DMS 273 treated with DMSO at 0.1 percent for 48 hours (cell line): ENCODE measurements around the gene TM2D1.
"Not testable (repeated sequence)": the region's sequence is repeated elsewhere in the genome, so short reads cannot be mapped to it uniquely, and the experiment has no call there.

ENCODE experiments used
- DNase-seq: peaks from one replicate; lab custom pipeline; 2025; lab: John Stamatoyannopoulos, UW

The TM2D1 gene

GRCh38 chr1:61724813-61725694 lies at the start of gene TM2D1:
TSS of gene TM2D1 (minus strand) at chr1:61725141. CDS start at chr1:61725120, 21 bp downstream.
- peak; percentile 81 for DNase-seq

GRCh38 chr1:61770131-61770530 lies 45.2 kb upstream of the TM2D1 start:
- no peak for DNase-seq

DNA sequence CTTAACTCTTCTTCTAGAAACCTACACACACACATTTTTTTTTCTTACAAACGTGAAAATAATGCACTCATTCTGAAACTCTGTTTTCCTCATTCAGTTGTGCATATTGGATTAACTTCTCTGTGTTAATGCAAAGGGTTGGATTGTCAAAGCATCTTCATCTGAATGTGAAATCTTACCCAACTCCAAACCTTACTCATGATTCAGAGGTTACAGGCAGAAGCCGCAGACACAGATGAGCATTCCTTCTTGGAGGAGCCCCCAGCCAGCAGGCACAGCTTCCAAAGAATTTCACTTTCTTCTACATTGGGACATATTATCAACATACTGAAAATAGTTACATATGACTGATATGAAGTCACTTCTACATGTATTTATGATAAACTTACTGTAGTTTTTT lies 33.0 kb upstream of the TM2D1 start:
- DNase-seq = no peak

DNA sequence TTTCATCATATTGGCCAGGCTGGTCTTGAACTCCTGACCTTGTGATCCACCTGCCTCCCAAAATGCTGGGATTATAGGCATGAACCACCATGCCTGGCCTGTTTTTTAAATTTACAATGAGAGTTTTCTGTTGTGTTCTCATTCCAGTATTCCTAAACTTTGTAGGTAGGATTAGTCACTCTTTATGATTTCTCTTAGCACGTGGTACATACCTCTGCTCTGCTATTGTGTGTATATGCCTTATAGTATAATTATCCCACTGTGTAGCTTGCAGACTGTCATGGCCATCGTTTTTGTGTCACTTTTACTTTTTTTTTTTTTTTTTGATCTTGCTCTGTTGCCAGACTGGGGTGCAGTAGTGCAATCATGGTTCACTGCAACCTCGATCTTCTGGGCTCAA lies 31.8 kb upstream of the TM2D1 start:
- no peak for DNase-seq

DNA sequence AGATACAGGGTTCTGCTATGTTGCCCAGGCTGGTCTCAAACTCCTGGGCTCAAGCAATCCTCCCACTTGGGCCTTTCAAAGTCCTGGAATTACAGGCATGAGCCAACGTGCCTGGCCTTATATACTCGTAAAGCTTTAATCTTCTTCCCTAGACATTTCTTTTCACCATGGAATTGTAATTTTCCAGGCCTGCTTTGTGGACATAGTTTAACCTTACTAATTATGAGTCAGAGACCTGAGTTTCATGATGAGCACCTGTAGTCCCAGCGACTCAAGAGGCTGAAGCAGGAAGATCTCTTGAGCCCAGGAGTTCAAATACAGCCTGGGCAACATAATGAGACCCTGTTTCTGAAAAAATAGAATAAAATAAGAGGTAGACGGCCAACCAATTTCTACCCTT lies 29.6 kb upstream of the TM2D1 start:
- DNase-seq = no peak

- DNase-seq = no peak
Measured at GRCh38 chr1:61753998-61754508, 29.1 kb upstream of the TM2D1 start.

GRCh38 chr1:61752921-61753389 lies 28.0 kb upstream of the TM2D1 start:
- DNase-seq = no peak

DNA sequence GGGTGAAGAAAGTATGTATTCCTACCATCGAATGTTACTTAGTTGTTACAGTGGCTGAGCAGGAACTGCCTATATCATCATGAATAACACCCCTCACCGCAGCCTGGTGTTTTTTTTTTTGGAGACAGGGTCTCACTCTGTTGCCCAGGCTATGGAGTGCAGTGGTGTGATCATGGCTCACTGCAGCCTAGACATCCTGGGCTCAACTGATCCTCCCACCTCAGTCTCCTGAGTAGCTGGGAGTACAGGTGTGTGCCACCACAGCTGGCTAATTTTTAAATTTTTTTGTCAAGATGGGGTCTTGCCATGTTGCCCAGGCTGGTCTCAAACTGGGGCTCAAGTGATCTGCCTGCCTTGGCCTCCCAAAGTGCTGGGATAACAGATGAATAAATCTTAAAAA lies 24.6 kb upstream of the TM2D1 start:
- DNase-seq = no peak

GRCh38 chr1:61748566-61748965 lies 23.6 kb upstream of the TM2D1 start:
- DNase-seq = no peak

DNA sequence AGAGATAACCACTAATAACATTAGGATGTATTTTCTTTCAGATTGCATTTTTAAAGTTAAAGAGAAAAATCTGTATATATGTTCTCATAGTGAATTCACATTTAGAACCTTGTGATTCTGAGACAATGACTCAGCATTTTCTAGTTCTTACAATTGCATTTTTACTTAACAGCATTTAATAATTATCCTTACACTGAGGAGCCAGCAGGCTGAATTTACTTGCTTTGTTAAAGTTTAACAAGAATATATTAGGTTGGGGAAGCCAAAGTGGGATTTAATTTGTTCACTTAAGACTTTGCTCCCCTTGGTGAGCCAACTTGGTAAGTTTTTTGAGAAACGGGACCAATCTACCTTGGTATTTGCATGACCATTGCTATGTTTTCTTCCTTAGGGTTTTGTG lies 21.9 kb upstream of the TM2D1 start:
- DNase-seq = no peak

DNA sequence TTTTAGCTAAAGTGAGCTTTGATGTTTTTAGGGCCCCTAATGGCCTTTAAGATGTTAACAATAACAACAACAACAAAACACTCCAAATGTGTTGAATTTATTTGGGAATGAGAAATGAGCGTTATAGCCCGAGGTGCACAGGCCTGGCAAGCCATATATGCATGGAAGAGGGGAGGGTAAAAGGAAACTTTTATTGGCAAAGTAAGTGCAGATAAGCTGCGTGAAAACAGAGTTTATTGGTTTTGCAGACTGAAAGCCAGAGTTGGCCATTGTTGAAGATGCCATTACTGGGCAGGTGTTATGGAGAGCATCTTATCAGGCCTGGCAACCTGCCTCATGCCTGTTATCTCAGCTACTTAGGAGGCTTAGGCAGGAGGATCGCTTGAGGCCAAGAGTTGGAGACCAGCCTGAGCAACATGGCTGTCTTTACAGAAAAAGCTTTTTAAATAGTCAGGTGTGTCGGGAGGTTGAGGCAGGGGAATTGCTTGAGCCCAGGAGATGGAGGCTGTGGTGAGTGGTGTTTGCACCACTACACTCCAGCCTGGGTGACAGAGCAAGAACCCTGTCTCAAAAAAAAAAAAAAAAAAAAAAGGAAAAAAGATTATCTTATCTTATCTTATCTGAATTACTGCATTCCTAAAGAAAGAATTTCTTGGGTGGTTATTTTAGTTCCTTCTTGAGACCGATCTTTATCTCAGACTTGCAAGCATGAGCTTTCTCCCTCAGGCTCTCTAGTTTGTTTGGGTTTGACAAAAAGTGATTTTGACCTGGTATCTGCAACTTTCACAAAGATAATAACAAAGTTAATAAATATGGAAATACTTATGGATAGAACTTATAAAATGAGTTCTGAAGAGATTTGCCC lies 19.0 kb upstream of the TM2D1 start:
- no peak for DNase-seq

GRCh38 chr1:61743431-61743705 lies 18.4 kb upstream of the TM2D1 start:
- DNase-seq = no peak

DNA sequence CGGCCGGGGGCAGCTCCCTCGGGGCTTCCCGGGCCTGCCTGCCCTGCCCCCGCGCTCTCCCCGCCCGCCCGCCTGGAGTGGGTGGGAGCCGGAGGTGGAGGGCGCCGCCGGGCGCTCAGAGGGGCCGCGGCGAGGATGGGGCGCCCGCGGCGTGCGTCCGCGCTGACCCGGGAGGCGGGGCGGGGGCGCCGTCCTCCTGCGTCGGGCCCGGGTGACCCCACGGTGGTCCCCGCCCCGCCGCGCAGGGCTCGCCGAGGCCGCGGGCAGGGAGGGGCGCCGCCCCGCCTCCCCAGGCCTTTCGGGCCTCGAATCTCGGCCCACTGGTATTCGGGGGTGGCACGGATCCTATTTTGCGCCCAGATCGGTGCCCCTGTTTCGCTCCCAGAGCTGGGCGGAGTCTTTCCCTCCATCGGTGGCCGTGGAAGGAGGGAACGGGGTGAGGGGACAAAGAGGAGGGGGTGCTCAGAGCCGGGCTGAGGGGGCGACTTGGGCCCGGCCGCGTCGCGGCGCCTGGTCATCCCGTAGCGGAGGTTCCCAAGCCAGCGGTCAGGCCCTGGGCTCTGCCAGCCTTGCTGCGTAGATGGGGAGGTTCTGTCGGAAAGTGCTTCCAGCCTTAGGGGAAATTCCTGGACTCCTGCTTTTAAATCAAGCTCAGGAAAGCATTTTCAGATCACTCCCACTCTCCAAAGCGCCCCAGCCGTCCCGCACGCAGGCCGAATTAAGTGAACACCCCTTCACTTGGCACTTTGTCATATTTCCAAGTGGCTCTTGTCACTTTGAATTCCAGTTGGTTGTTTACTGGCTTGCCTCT lies 17.9 kb upstream of the TM2D1 start:
- no peak for DNase-seq

DNA sequence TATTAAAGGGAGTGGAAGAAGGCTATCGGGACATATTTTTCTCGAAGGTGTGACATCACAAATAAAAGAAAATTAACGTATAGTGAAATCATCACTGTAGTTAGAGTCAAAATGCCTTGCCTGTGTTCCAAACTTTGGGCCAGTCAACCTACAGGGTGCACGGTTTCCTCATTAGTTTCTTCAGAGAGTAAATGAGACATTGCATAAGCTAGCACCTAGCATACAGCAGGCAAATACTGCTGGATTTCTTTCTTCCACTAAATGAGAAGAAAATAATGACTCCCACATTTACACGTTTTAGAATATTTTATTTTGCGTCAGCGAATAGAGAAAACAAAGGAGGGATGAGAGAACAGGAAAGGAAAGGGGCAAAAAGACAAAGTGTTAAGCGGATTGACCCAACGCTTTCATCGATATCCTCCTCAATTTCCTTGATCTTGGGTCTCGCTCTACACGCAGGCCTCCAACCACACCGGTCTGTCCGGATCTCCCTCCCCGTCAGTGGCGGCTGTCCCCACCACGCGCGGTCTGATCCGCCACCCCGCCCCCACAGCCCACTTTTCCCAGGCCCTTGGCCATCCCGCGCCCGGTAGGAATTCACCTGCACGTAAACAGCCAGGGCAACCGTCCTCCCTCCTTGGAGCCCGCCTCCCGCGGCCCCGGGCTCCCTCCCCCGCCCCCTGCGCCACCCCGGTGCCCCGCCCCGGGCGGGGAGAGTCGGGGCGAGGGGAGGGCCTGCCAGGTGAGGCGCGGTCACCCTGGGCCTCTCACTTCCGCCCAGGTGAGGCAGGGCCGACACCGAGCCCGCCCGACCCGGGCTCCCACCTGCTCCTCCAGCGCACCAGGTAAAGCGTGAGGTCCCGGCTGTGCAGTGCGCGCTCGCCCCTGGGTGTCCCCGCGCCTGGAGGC lies 17.0 kb upstream of the TM2D1 start, which contains the start of gene PATJ:
TSS of gene PATJ (plus strand) at position 770 of the 909 bp plus-strand sequence. CDS start 20,413 bp downstream, outside the sequence.
- DNase-seq = no peak

DNA sequence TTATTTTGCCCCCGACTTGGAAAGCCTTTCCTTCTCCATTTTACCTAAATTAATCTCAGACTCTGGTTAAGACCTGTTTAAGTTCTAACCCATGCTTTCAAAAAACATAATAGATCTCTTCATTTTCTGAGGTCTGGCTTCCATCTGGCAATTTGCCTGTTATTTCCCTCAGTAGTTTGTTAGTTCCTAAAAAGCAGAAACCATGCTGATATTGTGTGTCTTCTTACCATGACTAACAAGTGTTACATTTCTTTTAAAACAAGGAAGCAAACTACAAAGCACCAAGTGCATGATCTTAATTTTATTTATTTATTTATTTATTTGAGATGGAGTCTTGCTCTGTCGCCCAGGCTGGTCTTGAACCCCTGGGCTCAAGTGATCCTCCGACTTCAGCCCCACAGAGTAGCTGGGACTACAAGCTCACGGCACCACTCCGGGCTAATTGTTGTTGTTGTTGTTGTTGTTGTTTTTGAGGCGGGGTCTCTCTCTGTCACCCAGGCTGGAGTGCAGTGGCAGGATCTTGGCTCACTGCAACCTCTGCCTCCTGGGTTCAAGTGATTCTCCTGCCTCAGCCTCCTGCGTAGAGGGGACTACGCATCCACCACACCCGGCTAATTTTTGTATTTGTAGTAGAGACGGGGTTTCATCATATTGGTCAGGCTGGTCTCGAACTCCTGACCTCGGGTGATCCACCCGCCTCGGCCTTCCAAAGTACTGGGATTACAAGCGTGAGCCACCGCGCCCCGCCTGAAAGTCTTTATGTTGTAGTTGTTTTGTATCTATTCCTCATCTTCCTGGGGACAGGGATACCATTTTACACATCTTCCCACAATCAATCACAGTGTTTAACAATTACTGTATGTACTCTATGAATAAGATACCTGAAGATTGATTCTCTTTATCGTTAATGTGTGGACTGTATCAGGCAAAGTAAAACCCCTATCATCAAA lies 16.1 kb upstream of the TM2D1 start:
- no peak for DNase-seq

- DNase-seq = no peak
Measured at GRCh38 chr1:61732726-61733125, 7.8 kb upstream of the TM2D1 start.

- not testable (repeated sequence) for DNase-seq
Measured at GRCh38 chr1:61730679-61731078, 5.7 kb upstream of the TM2D1 start.

GRCh38 chr1:61727544-61727943 lies 2.6 kb upstream of the TM2D1 start:
- no peak for DNase-seq

DNA sequence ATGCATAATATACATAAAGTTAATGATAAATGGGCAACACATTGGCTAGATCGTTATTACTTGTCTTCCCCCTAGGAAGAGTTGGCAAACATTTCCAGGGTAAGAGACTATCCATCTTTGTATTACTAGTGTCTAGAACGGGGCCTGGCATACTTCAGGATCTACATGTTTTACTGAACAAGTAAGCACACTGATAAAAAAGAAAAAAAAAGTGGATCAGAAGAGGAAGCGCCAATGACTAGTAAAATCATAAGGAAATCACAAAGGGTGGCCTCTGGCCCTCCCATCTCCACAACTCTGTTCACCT lies 482 bp downstream of the TM2D1 start:
- DNase-seq = no peak
